Caco-2 (cell line): ENCODE data around the gene SPECC1L. TPM values are rescaled to one million over a fixed set of nuclear protein-coding genes. Genes with fewer than 3 reads are reported as not detected.

ENCODE experiments used
- BruUV-seq: library from RNA; stranded (reverse); fragments of 400-500 nt; replicated peaks from 2 replicates; lab custom pipeline; 2021; lab: Mats Ljungman, UMichigan
- CTCF ChIA-PET: fragments of 300-600 bp; sonication (Branson Sonifier 250); formaldehyde crosslinking; loops from one replicate; lab custom pipeline; 2022; ENCODE audit warnings: antibody characterized with exemption; lab: Charles Lee
- POLR2A ChIA-PET: fragments of 300-600 bp; sonication (Branson Sonifier 250); formaldehyde crosslinking; loops from one replicate; lab custom pipeline; 2022; ENCODE audit warnings: antibody characterized with exemption; lab: Charles Lee
- DNase-seq, 2 experiments: peaks; one replicate each; pipeline versions ENCODE4 v3.0.0 to v3.0.0-alpha.2; 2020 to 2022
- H3K27me3 ChIP-seq: replicated peaks from 2 replicates; pipeline ENCODE4 v1.6.0; 2011; ENCODE audit warnings: low read length; ENCODE audit not compliant: control insufficient read depth, insufficient read depth
- H3K36me3 ChIP-seq: 2 replicates; pipeline ENCODE4 v1.5.1; 2011; ENCODE audit warnings: low read length; ENCODE audit not compliant: control insufficient read depth, insufficient read depth
- H3K4me1 ChIP-seq: fragments of 250-450 bp; sonication (Bioruptor Pico); 2 replicates; pipeline ENCODE4 v1.5.1; 2020; ENCODE audit warnings: mild to moderate bottlenecking
- H3K4me3 ChIP-seq: 2 replicates; pipeline ENCODE4 v1.5.1; 2011; ENCODE audit warnings: low read depth, mild to moderate bottlenecking, control low read depth, low read length
- H3K9me3 ChIP-seq: fragments of 250-450 bp; sonication (Bioruptor Pico); 2 replicates; pipeline ENCODE4 v1.5.1; 2020; ENCODE audit warnings: mild to moderate bottlenecking, moderate library complexity
- H3K27ac Mint-ChIP-seq: one replicate; pipeline ENCODE4 v1.8.0; 2022; ENCODE audit warnings: mixed read lengths; ENCODE audit not compliant: unreplicated experiment
- H3K27me3 Mint-ChIP-seq: one replicate; pipeline ENCODE4 v1.8.0; 2022; ENCODE audit warnings: mixed read lengths; ENCODE audit not compliant: insufficient read depth, unreplicated experiment
- H3K36me3 Mint-ChIP-seq: one replicate; pipeline ENCODE4 v1.8.0; 2022; ENCODE audit warnings: mild to moderate bottlenecking, mixed read lengths; ENCODE audit not compliant: insufficient read depth, unreplicated experiment
- H3K4me1 Mint-ChIP-seq: one replicate; pipeline ENCODE4 v1.8.0; 2022; ENCODE audit warnings: low read depth, mixed read lengths; ENCODE audit not compliant: unreplicated experiment
- H3K4me3 Mint-ChIP-seq: one replicate; pipeline ENCODE4 v1.8.0; 2022; ENCODE audit warnings: mild to moderate bottlenecking, moderate library complexity, mixed read lengths; ENCODE audit not compliant: unreplicated experiment
- H3K9me3 Mint-ChIP-seq: one replicate; pipeline ENCODE4 v1.8.0; 2022; ENCODE audit warnings: mixed read lengths; ENCODE audit not compliant: unreplicated experiment
- intact Hi-C: fragments of 100-400 bp; cut with micrococcal nuclease; formaldehyde crosslinking; loops from one replicate; pipeline ENCODE4 v1.10.0; 2022; ENCODE audit not compliant: unreplicated experiment
- total RNA-seq: library from RNA; stranded (reverse); gene quantifications from 2 replicates; pipeline ENCODE4 v1.2.3, GENCODE V29; 2022
- TF ChIP-seq, protein P1 (sequence below), 2 experiments: fragments of 200-600 bp in 1 of 2; IDR thresholded peaks; 1 replicate in 1 of 2; 2 replicates in 1 of 2; pipeline versions ENCODE4 v1.5.1 to v1.8.0; 2011 to 2022; ENCODE audit warnings: antibody characterized with exemption in 1 of 2, control low read depth in 1 of 2, inconsistent platforms in 1 of 2, low read depth in 1 of 2, low read length in 1 of 2, mild to moderate bottlenecking in 1 of 2, moderate library complexity in 1 of 2; ENCODE audit not compliant: insufficient read depth in 1 of 2, severe bottlenecking in 1 of 2, unreplicated experiment in 1 of 2

SPECC1L gene
- total RNA-seq, 1 experiment from 2014 or later, result 72.8 TPM

- intact Hi-C loops, result no loop called here
- CTCF ChIA-PET, result no interaction called here
- peak overlapping the region; percentile 80 for H3K27ac Mint-ChIP-seq
Measured at GRCh38 chr22:24436553-24436952, 165.9 kb downstream of the SPECC1L start.

GRCh38 chr22:24437091-24437490 is 166.5 kb downstream of the SPECC1L start:
- Mint-ChIP-seq H3K9me3 (no peaks in the 10 kb centered on the region), H3K27me3 (no peaks in the 10 kb centered on the region), H3K27ac (no peak overlapping the region), H3K4me3 (no peak overlapping the region), H3K36me3 (peaks cover 35% of the 10 kb centered on the region), H3K4me1 (no peaks in the 10 kb centered on the region)
- TF ChIP-seq, protein P1, sequence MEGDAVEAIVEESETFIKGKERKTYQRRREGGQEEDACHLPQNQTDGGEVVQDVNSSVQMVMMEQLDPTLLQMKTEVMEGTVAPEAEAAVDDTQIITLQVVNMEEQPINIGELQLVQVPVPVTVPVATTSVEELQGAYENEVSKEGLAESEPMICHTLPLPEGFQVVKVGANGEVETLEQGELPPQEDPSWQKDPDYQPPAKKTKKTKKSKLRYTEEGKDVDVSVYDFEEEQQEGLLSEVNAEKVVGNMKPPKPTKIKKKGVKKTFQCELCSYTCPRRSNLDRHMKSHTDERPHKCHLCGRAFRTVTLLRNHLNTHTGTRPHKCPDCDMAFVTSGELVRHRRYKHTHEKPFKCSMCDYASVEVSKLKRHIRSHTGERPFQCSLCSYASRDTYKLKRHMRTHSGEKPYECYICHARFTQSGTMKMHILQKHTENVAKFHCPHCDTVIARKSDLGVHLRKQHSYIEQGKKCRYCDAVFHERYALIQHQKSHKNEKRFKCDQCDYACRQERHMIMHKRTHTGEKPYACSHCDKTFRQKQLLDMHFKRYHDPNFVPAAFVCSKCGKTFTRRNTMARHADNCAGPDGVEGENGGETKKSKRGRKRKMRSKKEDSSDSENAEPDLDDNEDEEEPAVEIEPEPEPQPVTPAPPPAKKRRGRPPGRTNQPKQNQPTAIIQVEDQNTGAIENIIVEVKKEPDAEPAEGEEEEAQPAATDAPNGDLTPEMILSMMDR (IDR thresholded peaks at IDR 0.05; ENCODE audit: insufficient read depth in 1 of 2, low read depth in 1 of 2, low read length in 1 of 2, severe bottlenecking in 1 of 2, unreplicated experiment in 1 of 2), result no peak
- H3K4me3 ChIP-seq, result no peak overlapping the region
- no TSS peak for BruUV-seq
- ChIA-PET POLR2A (interaction anchor here (0.5 kb wide), 1 partner anchor 244 kb away, joined by 4 read pairs; no protein-coding TSS in a partner anchor), CTCF (no interaction called here)
- H3K27me3 ChIP-seq, result no peaks in the 10 kb centered on the region
- H3K9me3 ChIP-seq, result no peaks in the 10 kb centered on the region
- H3K36me3 ChIP-seq, result peaks cover 4% of the 10 kb centered on the region; the same call in 1 of the 2 replicates
- DNase-seq, result no peak
- intact Hi-C loops, result no loop called here
- no peaks in the 10 kb centered on the region for H3K4me1 ChIP-seq

More at GRCh38 chr22:24436553-24436952, 165.9 kb downstream of the SPECC1L start:
- no peak overlapping the region for H3K4me3 Mint-ChIP-seq
- H3K36me3 Mint-ChIP-seq, result peaks cover 35% of the 10 kb centered on the region
- no peak overlapping the region for H3K4me3 ChIP-seq
- BruUV-seq, result no TSS peak
- H3K27me3 Mint-ChIP-seq, result no peaks in the 10 kb centered on the region
- H3K27me3 ChIP-seq, result no peaks in the 10 kb centered on the region
- H3K36me3 ChIP-seq, result peaks cover 4% of the 10 kb centered on the region; the same call in 1 of the 2 replicates
- H3K4me1 ChIP-seq, result no peaks in the 10 kb centered on the region
- H3K9me3 ChIP-seq, result no peaks in the 10 kb centered on the region
- POLR2A ChIA-PET, result interaction anchor here (0.5 kb wide), 1 partner anchor 245 kb away, joined by 4 read pairs; no protein-coding TSS in a partner anchor
- no peaks in the 10 kb centered on the region for H3K4me1 Mint-ChIP-seq
- no peak for DNase-seq
- H3K9me3 Mint-ChIP-seq, result no peaks in the 10 kb centered on the region
- TF ChIP-seq, protein P1 (IDR thresholded peaks at IDR 0.05; ENCODE audit: insufficient read depth in 1 of 2, low read depth in 1 of 2, low read length in 1 of 2, severe bottlenecking in 1 of 2, unreplicated experiment in 1 of 2), result no peak

- Mint-ChIP-seq H3K27me3 (no peaks in the 10 kb centered on the region), H3K9me3 (no peaks in the 10 kb centered on the region), H3K4me3 (no peak overlapping the region), H3K36me3 (peaks cover 35% of the 10 kb centered on the region), H3K27ac (no peak overlapping the region), H3K4me1 (no peaks in the 10 kb centered on the region)
- peaks cover 3% of the 10 kb centered on the region; the same call in 1 of the 2 replicates for H3K36me3 ChIP-seq
- BruUV-seq, result no TSS peak
- TF ChIP-seq, protein P1 (IDR thresholded peaks at IDR 0.05; ENCODE audit: insufficient read depth in 1 of 2, low read depth in 1 of 2, low read length in 1 of 2, severe bottlenecking in 1 of 2, unreplicated experiment in 1 of 2), result no peak
- intact Hi-C loops, result loop anchor here (2.0 kb wide), 1 partner anchor 65 kb away; no protein-coding TSS in a partner anchor
- CTCF ChIA-PET, result interaction anchor here (0.7 to 1.6 kb wide), 3 partner anchors 8 to 84 kb away, joined by 3 to 4 read pairs (median 3); no protein-coding TSS in a partner anchor
- POLR2A ChIA-PET, result no interaction called here
- no peaks in the 10 kb centered on the region for H3K9me3 ChIP-seq
- no peak overlapping the region for H3K4me3 ChIP-seq
- no peak for DNase-seq
- no peaks in the 10 kb centered on the region for H3K4me1 ChIP-seq
- H3K27me3 ChIP-seq, result no peaks in the 10 kb centered on the region
Measured at GRCh38 chr22:24437741-24438328, 167.2 kb downstream of the SPECC1L start.
